Hindlimb muscle (tissue), 1 donor: Measurements from ENCODE around the gene CETN3. TPM values are rescaled to one million over a fixed set of nuclear protein-coding genes. Genes with fewer than 3 reads are reported as not detected.

ENCODE experiments used
- DNase-seq: peaks from one replicate; pipeline ENCODE4 v3.0.0-alpha.2; 2013
- polyA plus RNA-seq: library from polyadenylated mRNA; unstranded; fragments of 120-200 nt; gene quantifications from one replicate; pipeline ENCODE4 v1.2.1, GENCODE V29; 2013; ENCODE audit not compliant: insufficient read length

CETN3 gene
- polyA plus RNA-seq = 27.9 TPM

- DNase-seq = peak; percentile 95
Observed at GRCh38 chr5:90409318-90410177, at the start of gene CETN3. Gene CETN3 (minus strand): TSS chr5:90409756. CDS start chr5:90409661, 95 bp downstream.

- DNase-seq = no peak
Observed at GRCh38 chr5:90446961-90447360, 37.4 kb upstream of the CETN3 start.

DNA sequence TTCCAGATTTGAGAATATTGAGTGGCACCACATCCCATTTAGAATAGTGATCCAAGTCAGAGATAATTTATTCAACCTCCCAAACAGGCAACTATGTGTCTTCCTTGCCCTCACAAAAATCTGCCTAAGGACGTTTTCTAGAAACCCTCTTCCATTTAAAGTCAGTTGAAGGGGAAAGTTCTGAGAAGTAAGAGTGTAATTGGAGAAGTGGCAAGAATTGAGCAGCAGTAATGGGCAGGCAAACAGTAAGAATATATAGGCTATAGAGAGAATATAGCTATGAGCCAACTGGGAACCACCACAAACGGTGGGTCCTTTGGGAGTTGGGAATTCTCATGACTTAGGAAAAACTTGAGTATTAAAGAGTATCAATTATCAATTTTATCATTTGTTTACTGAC lies 31.1 kb upstream of the CETN3 start:
- DNase-seq = no peak

GRCh38 chr5:90438100-90438499 lies 28.5 kb upstream of the CETN3 start:
- no peak for DNase-seq

GRCh38 chr5:90437663-90438062 lies 28.1 kb upstream of the CETN3 start:
- no peak for DNase-seq

DNA sequence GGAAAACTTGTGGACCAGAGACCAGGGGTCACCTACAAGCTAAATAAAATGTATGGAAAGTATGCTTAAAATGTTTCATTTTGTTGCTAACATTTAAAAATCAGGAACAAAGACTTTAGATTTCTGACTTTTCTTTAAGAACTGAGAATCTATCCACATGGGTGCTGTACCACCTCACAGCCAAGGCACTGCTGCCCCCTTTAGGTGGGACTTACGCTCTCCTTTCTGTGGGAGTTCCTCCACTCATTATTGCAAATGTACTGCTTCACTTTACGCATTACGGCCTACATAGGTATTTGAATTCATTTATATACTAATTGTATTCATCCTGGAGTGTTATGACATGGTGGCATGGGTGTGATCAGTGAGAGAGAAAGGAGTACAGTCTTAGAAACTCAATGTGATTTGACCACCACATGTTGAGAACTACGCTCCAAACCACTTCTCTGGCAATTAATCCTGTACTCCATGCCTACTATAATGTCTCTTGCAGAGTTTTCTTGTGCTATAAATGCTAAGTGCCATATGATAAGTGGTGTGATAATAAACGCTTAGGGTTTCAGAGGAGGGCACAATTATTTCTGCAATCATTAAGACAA lies 24.7 kb upstream of the CETN3 start:
- peak; percentile 20 for DNase-seq

DNA sequence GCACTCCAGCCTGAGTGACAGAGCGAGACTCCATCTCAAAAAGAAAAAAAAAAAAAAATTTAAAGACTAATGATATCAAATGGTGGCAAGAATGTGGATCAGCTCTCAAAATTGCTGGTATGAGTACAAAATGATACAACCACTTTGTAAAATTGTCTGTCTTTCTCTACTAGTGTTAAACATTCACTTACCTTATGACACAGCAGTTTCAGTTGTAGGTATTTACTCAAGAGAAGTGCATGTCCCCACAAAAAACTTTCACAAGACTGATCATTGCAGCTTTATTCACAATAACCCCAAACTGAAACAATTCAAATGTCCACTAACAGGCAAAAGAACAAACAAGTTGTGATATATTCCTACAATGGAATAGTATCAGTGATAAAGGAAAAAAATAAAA lies 14.7 kb upstream of the CETN3 start:
- no peak for DNase-seq

DNA sequence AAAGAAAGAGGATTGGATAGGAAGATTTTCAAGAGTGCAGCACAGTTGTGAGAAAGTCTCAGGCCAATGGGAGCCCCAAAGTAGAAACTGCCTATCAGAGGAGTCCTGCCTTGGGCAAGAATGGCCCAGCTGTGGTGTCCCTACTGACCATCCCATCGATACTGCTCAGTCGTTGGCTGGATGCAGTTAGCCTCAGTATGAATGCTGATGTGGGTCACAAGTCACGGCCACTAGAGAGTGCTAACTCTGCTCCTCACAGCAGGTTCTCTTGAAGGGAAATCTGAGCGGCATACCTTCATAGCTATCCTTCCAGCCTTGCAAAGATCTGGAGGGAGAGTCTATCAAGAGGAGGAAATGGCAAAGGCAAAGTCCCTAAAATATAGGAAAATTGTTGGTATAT lies 11.6 kb upstream of the CETN3 start:
- DNase-seq = no peak

GRCh38 chr5:90418214-90418613 lies 8.7 kb upstream of the CETN3 start:
- DNase-seq = no peak

GRCh38 chr5:90410178-90410762 lies 714 bp upstream of the CETN3 start:
- DNase-seq = peak; percentile 18

DNA sequence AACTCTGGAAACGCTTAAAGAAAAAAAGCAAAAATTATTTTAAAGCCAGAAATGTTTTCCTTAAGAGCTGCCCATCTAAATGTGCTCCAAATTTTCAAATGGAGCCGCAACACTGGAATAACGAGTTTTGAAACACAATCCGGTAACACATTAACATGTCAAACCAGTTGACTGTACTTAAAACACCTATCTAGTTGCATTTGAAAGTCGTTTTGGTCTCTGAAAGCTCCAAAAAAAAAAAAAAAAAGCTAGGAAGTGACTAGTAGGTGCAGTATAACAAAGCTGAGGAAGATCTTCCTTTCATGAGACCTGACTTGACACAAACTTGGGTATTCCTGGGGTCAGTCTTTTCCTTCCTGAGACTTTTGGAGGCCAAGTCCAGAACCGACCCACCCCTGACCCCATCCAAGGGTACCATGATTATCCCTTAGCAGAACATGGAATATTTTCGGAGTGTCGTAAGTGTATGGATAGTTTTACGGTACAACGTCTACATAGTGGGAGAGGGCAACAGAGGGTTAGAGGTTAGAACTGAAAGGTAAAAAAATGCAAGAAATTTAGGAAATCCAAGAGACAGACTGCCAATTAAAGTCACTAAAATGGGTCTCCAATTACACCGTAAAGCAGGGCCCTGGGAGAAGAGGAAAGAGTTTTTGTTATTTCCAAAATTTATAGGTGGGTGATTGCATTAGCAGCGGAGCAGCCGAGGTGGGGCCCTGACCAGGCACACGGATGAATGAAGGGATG lies 812 bp downstream of the CETN3 start:
- DNase-seq = no peak

GRCh38 chr5:90406466-90406865 lies 3.1 kb downstream of the CETN3 start:
- no peak for DNase-seq

DNA sequence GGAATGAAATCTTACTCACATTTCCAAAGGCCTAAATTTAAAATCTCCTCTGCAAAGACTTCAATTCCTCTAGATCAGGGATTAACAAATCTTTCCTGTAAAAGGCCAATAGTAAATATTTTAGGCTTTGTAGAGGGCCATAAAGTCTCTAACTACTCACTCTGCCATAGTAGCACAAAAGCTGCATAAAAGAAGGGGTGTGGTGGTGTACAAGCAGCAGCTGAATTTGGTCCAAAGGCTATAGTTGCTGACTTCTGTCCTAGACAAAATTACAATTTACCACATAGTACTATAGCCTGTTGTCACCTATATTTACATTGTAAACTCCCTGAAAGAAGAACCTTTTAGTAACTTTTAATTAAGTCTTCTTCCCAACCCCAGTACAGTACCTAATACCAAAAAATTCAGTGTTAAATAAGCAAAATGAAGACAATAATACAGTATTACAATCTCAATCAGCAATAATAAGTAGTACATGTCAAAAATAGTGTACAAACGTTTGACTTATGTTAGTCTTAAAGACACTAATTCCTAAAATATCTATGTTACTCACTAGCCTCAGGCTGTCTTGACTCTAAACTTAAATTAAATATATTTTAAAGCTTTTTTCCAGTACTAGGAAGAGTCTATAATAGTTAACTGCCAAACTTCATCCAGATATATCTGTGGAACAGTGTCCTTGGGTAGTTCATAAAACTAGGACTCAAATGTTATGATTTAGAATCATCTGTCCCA lies 6.9 kb downstream of the CETN3 start:
- DNase-seq = no peak

DNA sequence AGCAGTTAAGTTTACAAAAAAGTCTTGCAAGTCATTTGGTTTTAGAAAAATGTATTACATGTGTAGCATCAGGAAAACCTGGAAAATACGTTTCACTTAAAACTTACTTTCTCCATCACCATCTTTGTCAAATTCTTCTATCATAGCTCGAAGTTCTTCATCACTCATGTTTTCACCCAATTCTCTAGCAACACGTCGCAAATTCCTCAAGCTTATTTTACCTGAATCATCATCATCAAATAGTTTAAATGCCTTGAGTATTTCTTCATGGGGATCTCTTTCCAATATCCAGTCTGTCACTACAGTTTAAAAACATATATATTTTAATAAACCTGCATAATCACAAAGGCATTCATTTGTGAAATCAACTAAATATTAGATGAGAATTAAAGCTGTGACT lies 10.3 kb downstream of the CETN3 start:
- DNase-seq = no peak

DNA sequence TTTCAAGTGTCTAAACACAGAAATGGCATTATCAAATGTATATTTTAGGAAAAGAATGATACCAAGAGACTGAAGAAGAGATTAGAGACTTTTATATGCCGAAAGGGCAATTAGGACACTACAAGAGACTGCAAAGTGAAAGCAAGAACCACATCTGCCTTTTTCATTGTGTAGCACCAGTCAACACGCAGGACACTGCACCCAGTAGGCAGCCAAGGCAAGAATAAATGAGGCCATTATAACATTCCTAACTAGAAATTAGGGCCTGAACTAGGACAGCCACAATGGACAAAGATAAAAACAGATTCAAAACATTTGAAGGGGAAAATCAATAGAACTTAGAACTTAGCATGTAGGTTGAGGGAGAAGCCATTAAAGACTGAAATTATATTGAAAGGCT lies 10.8 kb downstream of the CETN3 start:
- DNase-seq = no peak

DNA sequence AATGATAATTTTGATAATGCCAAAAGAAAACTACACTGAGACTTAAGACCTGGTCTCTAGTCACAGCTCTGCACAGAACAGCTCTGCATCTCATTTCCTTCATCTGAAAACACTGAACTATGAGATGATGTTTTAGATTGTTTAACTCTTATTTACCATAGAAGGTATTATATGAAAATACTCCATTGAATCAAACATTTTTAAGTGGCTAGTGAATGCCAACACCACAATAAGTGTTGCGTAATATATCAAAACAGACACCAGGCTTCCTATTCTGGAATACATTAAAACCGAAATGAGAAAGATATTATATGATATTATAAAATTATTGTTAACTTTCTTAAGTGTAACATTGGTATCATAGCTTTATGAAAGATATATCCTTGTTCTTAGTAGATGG lies 14.6 kb downstream of the CETN3 start:
- no peak for DNase-seq

- DNase-seq = no peak
Observed at GRCh38 chr5:90390928-90391327, 18.6 kb downstream of the CETN3 start.

- no peak for DNase-seq
Observed at GRCh38 chr5:90390326-90390725, 19.2 kb downstream of the CETN3 start.

GRCh38 chr5:90387508-90387907 lies 22.0 kb downstream of the CETN3 start:
- DNase-seq = no peak

DNA sequence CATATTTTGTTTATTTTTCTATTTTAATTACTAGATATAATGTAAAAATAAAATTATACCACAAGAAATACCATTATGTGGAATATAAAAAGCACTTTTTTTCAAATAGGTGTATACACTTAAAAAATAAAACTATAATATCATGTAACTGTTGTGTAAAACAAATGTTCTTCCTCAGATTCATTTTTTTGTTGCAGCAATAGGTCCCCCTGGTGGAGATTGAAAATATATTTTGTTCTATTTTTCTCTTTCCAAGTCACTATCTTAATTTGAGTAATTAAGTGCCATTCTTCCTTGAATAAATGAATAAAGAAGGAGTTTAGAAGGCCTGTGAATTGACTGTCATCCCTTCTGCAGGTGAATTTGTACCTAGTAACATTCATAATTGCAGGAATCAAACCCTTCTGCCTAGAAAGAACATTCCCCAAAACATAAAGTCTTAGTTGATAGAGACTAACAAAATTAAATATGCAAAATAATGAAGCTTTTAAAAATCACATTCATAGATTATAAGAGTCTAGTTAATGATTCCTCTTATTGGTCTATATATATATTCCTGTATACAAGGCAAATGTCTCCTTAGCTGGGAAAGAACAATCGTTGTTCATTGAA lies 23.4 kb downstream of the CETN3 start:
- DNase-seq = no peak

GRCh38 chr5:90384389-90384788 lies 25.2 kb downstream of the CETN3 start:
- DNase-seq = no peak

- DNase-seq = no peak
Observed at GRCh38 chr5:90383903-90384302, 25.7 kb downstream of the CETN3 start.
